Parathyroid adenoma (tissue), 2 donors: ENCODE results near the gene FZD1.

Experiments used
- H2AFZ ChIP-seq: fragments of 300-600 bp; sonication (generic); one replicate; pipeline ENCODE4 v1.7.0; 2017; ENCODE audit warnings: antibody characterized with exemption, mild to moderate bottlenecking
- H3K27ac ChIP-seq: fragments of 300-600 bp; sonication (generic); one replicate; pipeline ENCODE4 v1.7.0; 2017
- H3K27me3 ChIP-seq: fragments of 300-600 bp; sonication (generic); one replicate; pipeline ENCODE4 v1.7.0; 2017; ENCODE audit warnings: low read length; ENCODE audit not compliant: control insufficient read depth, insufficient read depth
- H3K36me3 ChIP-seq: fragments of 300-600 bp; sonication (generic); one replicate; pipeline ENCODE4 v1.7.0; 2017; ENCODE audit warnings: low read length; ENCODE audit not compliant: control insufficient read depth, insufficient read depth
- H3K4me1 ChIP-seq: fragments of 300-600 bp; sonication (generic); one replicate; pipeline ENCODE4 v1.7.0; 2017; ENCODE audit warnings: control low read depth
- H3K4me2 ChIP-seq: fragments of 300-600 bp; sonication (generic); one replicate; pipeline ENCODE4 v1.7.0; 2017; ENCODE audit warnings: low read length
- H3K4me3 ChIP-seq: fragments of 300-600 bp; sonication (generic); one replicate; pipeline ENCODE4 v1.7.0; 2017; ENCODE audit warnings: low read depth, low read length
- H3K79me2 ChIP-seq: fragments of 300-600 bp; sonication (generic); one replicate; pipeline ENCODE4 v1.7.0; 2017; ENCODE audit warnings: control low read depth
- H3K9ac ChIP-seq: fragments of 300-600 bp; sonication (generic); one replicate; pipeline ENCODE4 v1.7.0; 2017; ENCODE audit warnings: mild to moderate bottlenecking
- H3K9me3 ChIP-seq: fragments of 300-600 bp; sonication (generic); one replicate; pipeline ENCODE4 v1.7.0; 2017; ENCODE audit warnings: low read length; ENCODE audit not compliant: control insufficient read depth
- CTCF ChIP-seq: fragments of 300-600 bp; sonication (generic); IDR thresholded peaks from one replicate; pipeline ENCODE4 v1.7.0; 2017; ENCODE audit warnings: antibody characterized with exemption, mild to moderate bottlenecking
- donor health status: primary hyperparathyroidism.

The FZD1 gene

GRCh38 chr7:91263384-91264045 is 718 bp upstream of the FZD1 start:
- no peaks in the 10 kb centered on the region for H3K9me3 ChIP-seq
- H3K79me2 ChIP-seq: no peaks in the 10 kb centered on the region
- peak overlapping the region; percentile 92 for H2AFZ ChIP-seq
- H3K4me2 ChIP-seq: peak overlapping the region; percentile 96
- H3K9ac ChIP-seq: no peak overlapping the region
- TF ChIP-seq CTCF: no peak
- no peaks in the 10 kb centered on the region for H3K27me3 ChIP-seq
- peak overlapping the region; percentile 86 for H3K4me3 ChIP-seq
- peak overlapping the region; percentile 78 for H3K27ac ChIP-seq
- H3K4me1 ChIP-seq: no peaks in the 10 kb centered on the region
- no peaks in the 10 kb centered on the region for H3K36me3 ChIP-seq

- H2AFZ ChIP-seq: peak overlapping the region; percentile 92
- H3K27me3 ChIP-seq: no peaks in the 10 kb centered on the region
- no peaks in the 10 kb centered on the region for H3K4me1 ChIP-seq
- no peaks in the 10 kb centered on the region for H3K79me2 ChIP-seq
- H3K4me2 ChIP-seq: peak overlapping the region; percentile 96
- H3K36me3 ChIP-seq: no peaks in the 10 kb centered on the region
- TF ChIP-seq CTCF: no peak
- peak overlapping the region; percentile 86 for H3K4me3 ChIP-seq
- H3K9ac ChIP-seq: no peak overlapping the region
- H3K9me3 ChIP-seq: no peaks in the 10 kb centered on the region
- peak overlapping the region; percentile 78 for H3K27ac ChIP-seq
These were observed 870 bp downstream of the FZD1 start for GRCh38 chr7:91264924-91265681.

- H3K4me3 ChIP-seq: peak overlapping the region; percentile 86
- TF ChIP-seq CTCF: no peak
- H3K79me2 ChIP-seq: no peaks in the 10 kb centered on the region
- H3K4me2 ChIP-seq: peak overlapping the region; percentile 96
- H3K27me3 ChIP-seq: no peaks in the 10 kb centered on the region
- no peaks in the 10 kb centered on the region for H3K9me3 ChIP-seq
- H2AFZ ChIP-seq: peak overlapping the region; percentile 92
- H3K4me1 ChIP-seq: no peaks in the 10 kb centered on the region
- H3K27ac ChIP-seq: peak overlapping the region; percentile 7
- H3K36me3 ChIP-seq: no peaks in the 10 kb centered on the region
- no peak overlapping the region for H3K9ac ChIP-seq
These were observed 1.4 kb downstream of the FZD1 start for GRCh38 chr7:91265693-91266066.

- H3K27me3 ChIP-seq: no peaks in the 10 kb centered on the region
- no peak overlapping the region for H2AFZ ChIP-seq
- H3K36me3 ChIP-seq: no peaks in the 10 kb centered on the region
- H3K4me3 ChIP-seq: peak overlapping the region; percentile 86
- no peak overlapping the region for H3K27ac ChIP-seq
- no peak for TF ChIP-seq CTCF
- no peaks in the 10 kb centered on the region for H3K9me3 ChIP-seq
- no peak overlapping the region for H3K4me2 ChIP-seq
- no peaks in the 10 kb centered on the region for H3K79me2 ChIP-seq
- no peak overlapping the region for H3K9ac ChIP-seq
- H3K4me1 ChIP-seq: no peaks in the 10 kb centered on the region
These were observed 1.9 kb downstream of the FZD1 start for GRCh38 chr7:91266067-91266688.
